ELR (cell line): ENCODE results near the gene PGLYRP3.

Experiments used
- DNase-seq: peaks from one replicate; pipeline ENCODE4 v3.0.0-alpha.2; 2015; ENCODE audit warnings: low read depth

Gene PGLYRP3, protein sequence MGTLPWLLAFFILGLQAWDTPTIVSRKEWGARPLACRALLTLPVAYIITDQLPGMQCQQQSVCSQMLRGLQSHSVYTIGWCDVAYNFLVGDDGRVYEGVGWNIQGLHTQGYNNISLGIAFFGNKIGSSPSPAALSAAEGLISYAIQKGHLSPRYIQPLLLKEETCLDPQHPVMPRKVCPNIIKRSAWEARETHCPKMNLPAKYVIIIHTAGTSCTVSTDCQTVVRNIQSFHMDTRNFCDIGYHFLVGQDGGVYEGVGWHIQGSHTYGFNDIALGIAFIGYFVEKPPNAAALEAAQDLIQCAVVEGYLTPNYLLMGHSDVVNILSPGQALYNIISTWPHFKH

DNA sequence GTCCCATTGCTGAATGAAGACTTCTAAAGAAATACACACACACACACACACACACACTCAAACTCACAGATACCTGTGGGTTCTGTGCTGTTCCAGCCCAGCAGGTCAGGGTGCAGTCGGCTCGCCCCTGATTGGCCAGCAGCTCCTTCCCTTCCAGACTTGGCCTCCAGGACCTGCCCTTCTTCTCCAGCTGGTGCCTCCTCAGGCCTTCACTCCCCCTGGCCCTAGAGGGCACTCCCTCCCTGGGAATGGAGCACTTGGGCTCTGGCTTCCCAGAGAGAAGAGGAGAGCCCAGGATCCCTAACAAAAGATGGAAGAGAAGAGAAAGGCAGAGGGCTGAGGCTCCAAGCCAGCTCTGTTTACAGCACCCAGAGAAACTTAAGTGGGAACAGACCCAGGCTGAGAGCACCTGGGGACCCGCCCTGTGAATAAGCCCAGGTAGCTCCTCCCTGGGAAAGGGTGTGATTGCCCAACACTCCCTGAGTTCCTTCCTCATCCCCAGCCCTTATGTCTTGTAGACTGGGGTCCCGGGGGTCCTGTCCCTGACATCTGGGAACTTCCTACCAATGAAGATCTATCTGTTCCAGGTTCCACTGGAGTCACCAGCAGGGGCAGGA, at the start of gene PGLYRP3:
Gene PGLYRP3 (minus strand): TSS at position 383 of the 617 bp plus-strand sequence. CDS start 2,287 bp downstream, outside the sequence.
- peak; percentile 8 for DNase-seq

DNA sequence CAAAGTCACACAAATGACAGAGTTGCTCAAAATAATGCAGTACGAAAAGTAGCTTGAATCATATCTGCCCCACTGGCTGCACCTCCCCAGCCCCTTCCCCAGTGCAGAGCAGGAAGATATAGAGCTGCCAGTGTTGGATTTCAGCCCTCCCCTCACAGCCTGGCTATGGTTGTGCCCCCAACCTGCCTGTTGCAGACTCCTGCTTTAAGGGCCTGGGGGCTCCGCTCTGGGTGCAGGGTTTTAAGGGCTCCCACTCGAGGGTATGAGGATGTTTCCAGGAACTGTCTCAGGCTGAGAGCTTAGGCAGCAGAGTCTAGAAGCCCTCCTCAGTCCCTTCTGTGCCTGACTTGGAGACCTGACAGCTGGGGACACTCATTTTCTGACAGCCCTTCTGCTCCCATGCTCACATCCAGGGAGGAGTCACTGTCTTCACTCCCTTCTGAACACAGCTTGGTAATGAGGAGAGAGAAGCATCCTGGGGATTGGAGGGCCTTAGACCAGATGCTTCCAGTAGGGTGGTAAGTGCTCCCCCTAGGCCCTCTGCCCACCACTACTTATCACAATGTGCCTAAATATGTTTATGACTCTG, 49.5 kb upstream of the PGLYRP3 start:
- no peak for DNase-seq

DNA sequence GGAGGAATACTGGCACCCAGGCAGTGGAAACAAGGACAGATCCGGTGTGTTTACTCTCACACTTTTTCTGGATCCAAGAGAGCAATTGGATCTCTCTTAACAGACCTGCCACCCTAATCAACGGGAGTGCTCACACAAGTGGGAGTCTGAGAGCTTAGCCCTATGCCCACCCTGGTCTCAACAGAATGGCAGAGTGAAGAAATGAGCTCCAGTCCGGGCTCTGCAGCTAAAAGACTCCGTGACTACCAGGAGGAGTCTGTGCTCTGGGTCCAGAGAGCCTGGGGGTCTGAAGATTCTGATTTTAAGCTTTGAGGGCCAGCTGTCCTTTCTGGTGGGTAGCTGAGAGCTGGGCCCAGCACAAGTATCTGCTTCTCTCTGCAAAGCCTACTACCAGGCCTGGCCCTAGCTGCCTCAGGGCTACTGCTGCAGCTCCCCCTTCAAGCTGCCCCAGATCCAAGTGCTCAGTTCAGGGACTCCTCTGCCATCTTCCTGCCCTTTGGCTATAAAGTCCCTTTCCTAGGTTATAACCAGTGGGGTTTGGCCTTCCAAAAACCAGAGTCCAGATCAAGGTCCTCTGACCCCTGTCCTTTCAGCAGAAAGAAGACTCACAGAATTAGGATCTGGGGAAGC, 48.8 kb upstream of the PGLYRP3 start:
- no peak for DNase-seq

DNA sequence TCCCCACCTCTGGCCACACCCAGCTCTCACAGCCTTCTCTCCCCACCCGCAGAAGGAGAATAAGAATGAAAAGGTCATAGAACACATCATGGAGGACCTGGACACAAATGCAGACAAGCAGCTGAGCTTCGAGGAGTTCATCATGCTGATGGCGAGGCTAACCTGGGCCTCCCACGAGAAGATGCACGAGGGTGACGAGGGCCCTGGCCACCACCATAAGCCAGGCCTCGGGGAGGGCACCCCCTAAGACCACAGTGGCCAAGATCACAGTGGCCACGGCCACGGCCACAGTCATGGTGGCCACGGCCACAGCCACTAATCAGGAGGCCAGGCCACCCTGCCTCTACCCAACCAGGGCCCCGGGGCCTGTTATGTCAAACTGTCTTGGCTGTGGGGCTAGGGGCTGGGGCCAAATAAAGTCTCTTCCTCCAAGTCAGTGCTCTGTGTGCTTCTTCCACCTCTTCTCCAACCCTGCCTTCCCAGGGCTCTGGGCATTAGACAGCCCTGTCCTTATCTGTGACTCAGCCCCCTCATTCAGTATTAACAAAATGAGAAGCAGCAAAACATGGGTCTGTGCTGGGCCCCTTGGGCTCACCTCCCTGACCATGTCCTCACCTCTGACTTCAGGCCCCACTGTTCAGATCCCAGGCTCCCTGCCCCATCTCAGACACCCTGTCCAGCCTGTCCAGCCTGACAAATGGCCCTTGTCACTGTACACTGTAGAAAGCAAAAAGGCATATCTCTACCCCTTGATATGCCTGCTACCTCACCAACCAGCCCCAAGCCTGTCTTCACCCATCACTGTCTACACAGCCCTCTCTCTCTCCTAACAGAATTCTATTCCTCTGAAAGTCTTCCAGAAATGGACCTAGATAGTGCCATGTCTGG, 48.1 kb upstream of the PGLYRP3 start:
- DNase-seq = no peak

DNA sequence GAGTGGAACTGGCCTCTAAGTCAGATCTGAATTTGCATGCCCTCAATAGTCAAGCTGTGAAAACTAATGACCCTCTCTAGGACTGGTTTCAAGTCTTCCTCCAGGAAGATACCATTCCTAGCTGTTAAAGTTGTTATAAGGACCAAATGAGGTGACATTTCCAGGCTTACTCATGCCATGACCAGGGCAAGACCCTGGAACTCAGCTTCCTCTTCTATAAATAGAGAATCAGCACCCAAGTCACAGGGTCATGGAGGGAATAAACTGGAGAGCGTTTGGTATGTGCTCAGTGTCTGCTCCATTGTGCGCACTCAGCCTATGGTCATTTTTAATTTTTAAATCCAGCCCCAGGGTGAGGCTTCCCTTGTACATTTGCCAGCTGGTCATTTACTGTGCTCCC, 47.4 kb upstream of the PGLYRP3 start:
- DNase-seq = no peak

DNA sequence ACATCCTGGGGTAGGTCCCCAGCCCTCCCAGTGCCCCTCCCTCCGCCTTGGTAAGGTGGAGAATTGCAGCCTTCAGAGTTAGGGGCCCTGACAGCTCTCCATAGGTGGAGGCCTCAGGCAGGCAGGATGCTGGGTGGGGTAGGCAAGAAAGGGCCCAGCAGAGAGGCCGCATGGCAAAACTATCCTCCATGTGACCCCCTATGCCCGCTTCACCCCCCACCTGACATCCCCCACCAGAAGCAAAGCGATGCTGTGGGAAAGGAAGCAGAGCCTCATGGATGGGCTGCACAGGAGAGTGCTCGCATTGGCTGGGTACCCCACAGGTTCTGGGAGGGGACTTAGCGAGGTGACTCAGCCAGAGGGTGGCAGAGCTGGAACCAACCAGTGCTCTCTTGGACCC, 46.5 kb upstream of the PGLYRP3 start:
- no peak for DNase-seq

DNA sequence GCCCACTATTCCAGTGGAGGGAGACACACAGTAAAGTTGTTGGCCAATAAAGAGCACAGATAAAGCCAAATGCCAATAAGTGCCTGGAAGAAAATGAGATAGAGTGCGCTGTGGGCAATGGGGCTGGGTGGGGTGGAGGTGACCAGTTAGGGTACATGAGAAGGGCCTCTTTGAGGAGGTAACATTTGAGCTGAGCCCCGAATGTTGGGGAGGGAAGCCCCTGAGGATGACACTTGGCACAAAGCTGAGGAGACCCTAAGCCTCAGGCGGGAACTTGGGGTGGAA, 45.9 kb upstream of the PGLYRP3 start:
- no peak for DNase-seq

DNA sequence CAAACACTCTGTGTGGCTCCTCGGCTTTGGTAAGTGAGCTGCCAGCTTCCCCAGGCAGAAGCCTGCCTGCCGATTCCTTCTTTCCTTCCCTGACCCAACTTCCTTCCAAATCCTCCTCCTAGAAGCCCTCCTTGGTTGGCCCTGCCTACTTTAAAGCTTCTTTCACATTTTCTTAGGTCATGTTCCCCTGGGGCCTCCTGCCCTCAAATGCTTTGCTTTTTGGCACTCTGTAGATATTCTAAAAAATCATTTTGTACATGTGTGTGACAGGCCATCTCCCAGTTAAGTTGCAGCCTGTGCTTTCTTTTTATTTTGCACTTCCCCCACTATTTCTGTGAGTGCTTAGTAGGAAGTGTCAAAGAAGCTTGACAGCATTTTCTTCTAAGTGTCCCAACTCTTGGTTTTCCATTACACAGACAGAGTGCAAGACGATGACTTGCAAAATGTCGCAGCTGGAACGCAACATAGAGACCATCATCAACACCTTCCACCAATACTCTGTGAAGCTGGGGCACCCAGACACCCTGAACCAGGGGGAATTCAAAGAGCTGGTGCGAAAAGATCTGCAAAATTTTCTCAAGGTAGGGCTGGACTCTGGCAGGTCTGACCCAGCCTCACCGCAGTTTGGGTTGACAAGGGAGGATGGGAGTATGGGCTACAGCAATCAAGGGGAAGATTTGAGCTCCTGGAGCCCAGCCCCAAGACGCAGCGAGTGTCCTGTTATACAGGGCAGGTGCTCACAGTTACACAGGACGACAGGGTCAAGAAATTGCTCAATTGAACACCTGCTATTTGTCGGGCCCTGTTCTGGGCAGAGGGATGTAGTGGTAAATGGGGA, 45.3 kb upstream of the PGLYRP3 start, which contains the start of gene S100A9:
Gene S100A9 (plus strand): TSS at position 2 of the 838 bp plus-strand sequence. CDS start 430 bp downstream, at position 432.
- no peak for DNase-seq

DNA sequence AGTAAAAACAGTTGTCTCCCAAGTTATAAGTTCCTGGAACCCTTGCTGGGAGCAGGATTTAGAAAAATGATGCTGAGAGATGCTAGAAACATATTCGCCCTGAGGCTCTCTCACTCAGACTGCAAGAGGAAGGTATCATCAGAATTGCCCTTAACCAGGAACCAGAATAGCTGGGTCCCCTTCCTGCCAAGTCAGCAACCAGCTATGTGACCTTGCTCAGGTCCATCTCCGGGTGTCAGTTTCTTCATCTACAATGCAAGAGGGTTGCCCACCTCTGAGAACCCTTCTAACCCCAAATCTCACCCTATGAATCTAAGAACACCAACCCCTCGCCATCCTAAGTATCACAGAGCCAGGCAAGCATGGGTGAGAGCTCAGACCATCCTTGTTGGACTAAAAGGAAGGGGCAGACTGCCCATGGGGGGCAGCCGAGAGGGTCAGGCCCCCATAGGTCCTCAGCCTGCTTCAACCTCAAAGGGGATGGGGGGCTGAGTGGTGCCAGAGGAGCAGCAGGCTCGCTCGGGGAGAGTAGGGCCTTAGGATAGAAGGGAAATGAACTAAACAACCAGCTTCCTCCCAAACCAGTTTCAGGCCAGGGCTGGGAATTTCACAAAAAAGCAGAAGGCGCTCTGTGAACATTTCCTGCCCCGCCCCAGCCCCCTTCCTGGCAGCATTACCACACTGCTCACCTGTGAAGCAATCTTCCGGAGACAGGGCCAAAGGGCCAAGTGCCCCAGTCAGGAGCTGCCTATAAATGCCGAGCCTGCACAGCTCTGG, 44.5 kb upstream of the PGLYRP3 start:
- no peak for DNase-seq

DNA sequence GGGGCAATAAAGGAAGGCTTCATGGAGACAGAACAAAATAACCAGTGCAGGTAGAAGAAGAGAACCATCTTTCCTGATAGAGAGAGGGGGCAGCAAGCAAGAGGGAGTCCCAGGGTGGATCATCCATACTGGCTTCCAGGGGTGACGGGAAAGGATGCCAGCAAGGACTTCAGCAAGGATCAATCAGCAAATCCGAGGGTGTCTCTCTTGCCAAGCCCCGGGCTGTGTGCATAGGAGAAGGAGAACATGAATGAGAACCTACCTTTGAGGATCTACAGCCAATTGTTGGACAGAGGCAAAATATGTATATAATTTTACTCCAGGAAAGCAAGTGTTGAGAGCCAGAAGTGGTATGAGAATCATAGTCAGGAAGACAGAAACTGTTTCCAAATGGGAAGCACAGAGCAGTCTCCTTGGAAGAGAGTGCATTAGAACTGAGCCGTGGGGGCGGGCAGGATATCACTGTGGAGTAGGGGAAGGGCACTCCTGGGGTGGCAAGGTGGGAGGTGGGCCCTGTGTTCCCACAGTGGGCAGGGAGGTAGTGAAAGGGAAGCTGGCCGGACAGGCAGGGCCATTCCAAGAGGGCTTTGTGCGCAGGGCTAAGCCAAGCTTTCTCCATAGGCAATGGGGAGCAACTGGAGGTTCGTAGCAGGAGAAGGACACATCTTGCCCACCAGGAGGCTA, 43.8 kb upstream of the PGLYRP3 start:
- DNase-seq = no peak

DNA sequence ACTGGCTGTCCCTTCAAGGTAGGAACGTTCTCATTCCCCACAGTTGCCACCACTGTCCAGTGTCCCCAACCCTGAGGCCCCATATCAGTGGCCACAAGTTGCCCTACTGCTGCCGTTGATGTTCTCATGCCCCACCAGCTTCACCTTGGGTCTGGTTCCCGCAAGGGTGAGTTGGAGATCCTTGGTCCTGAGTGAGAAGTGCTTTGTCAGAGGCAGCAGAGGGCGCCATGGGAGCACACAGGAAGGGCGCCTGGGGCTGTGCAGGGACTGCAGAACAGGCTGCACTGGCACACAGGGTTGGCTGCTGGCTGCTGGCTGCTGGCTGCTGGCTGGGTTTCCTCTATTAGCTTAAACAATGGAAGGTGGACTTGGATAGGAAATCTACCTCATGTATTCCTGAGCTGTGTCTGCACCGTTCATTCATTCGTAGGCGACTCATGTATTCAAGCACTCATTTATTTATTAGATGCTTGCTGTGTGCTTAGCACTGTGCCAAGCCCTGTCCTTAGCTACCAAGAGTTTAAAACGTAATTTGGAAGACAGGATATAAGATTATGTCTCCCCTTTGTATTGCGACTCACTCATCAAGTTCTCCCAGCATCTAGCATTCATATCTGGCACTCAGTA, 42.8 kb upstream of the PGLYRP3 start:
- DNase-seq = peak; percentile 76

DNA sequence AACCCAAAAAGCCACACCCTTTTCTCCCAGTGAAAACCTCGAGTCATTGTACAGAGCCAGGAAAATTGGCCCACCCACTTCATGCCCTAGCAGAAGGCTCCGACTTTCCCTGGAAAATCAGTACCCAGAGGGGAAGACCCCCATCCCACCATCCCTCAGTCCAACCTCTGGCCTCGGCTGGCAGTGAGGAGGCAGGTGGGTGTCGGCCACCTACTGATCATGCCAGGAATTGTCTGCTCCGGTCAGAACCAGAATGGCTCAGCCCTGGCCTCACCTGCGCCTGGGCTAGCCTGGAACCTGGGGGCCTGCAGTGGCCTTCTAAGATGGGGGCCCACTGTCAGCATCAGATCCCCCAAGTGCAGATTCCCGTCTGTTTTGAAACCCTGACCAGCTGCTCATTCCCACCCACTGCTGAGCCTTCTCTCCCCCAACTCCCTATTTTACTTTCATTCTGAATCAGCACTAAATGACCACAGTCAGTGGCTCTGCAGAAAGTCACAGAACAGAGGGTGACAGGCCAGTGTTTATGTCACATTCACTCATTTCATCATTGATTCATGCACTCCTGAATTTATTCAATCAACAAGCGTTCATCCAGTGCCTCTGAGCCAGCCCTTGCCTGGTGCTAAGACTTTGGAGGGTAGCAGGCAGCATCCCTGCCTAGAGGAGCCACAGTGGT, 41.9 kb upstream of the PGLYRP3 start:
- no peak for DNase-seq

DNA sequence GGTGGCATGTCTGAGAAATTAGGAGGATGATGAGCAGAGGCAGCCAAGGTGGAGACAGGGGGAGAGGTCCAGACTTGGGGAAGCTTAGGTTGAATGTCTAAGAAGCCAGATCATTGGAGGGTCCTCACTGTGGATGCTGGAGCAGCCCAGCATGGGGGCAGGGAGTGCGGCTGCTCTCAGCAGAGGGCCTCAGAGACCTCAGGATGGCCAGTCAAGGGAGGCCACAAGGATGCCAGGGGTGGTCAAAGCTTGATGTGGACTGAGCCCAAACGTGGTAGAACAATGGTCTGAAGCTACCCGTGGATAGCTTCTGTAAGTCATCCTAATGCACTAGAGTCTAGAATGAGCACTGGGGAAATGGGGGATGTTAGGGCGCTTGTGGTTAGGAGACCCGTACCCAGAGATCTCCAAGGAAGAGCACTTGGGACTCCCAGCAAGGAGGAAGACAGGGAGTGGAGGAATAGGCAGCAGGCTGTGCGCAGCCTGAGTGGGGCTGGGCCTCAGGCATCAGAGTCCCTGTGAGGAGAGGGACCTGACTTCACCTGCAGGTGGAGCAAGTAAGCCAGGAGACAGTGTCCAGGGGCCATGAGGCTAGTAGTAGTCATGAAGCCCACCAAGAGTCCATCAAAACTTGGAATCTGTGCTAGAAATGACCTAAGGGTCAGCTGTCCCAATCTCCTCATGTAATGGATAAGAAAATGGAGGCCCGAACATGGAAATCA, 40.6 kb upstream of the PGLYRP3 start:
- peak; percentile 41 for DNase-seq

DNA sequence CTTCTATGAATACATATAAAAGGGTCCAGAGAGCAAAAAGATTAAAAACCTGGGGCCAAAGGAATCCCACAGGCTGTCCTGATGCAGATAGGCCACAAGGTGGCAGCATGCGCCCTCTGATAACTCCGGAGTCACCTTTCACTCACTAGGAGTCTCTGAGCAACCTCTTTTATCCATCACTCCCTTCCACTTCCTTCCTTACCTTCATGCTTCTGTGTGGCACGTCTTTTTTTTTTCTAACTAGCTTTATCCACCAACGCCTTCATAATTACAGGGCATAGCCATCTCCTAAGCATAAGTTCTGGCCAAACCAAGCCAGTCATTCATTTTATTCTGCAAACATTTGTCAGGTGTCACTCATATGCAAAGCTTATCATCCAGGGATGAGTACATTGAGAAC, 39.8 kb upstream of the PGLYRP3 start:
- DNase-seq = peak; percentile 77

DNA sequence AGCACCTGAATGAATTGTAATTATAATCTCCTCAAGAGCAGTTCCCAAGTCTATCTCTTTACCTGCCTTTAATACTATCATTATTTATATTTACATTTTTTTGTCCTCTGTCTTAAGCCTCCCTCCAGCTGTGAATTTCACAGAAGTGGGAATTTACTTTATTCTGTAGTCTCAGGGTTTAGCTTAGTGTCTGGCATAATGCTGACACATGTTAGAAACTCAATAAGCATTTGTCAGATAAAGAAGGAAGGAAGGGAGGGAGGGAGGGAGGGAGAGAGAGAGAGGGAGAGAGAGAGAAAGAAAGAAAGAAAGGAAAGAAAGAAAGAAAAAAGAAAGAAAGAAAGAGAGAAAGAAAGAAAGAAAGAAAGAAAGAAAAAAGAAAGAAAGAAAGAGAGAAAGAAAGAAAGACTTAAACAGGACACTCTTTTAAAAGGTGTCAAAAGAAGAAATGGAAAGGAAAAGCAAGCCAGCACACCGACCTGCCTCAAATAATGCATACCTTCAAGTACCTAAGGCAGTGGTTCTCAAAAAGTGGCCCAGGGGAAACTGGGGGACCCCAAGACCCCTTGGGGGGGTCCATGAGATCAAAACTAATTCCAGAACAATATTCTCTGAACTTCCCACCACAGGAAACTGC, 37.7 kb upstream of the PGLYRP3 start:
- no peak for DNase-seq

DNA sequence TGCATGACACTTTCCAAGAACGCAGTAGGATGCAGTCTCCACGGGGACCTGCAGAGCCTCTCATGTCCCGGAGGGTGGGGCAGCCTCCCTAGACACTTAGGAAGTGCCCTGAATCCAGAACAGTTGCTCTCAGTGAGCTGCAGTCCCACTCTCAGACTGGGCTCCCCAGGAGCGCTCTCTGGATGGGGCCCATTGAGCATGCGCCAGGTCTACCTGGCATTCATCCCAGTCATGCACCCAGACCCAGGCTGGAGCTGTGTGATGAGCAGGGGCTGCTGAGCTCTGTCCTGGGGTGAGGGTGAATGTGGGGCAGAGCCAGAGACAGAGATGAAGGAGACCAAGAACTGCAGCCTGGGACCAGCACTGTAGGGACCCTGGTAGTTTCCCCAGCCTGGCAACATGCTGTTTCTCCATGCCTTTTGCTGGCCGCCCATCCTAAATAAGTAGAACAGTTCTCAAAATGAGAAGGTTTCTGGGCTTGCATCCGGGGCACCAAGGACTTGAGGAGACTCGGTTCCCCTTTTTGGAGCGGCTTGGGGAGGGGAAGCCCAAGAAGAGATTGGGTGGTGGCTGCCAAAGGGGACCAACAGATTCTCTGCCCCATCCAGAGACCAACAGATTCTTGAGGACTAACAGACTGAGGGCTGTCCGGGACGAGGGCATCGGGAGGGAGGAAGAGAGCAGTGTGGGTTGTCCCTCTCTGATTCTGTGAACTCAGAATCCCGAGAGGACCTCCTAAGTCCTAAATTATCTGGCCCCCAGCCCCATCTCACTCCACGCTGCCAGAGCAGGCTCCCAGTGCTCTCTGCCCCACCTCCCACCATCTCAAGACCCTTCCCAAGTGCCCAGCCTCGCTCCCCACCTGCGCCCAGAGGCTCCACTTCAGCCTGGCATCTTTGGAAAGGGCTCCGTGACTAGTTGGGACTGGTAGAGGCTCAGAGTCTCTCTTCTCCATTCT, 36.9 kb upstream of the PGLYRP3 start:
- no peak for DNase-seq
